Karpas-422 (cell line): Measurements from ENCODE around the gene ABCA10. TPM values are rescaled to one million over a fixed set of nuclear protein-coding genes. Genes with fewer than 3 reads are reported as not detected.
"Not testable (repeated sequence)": the region's sequence is repeated elsewhere in the genome, so short reads cannot be mapped to it uniquely, and the experiment has no call there.

ENCODE experiments used
- DNase-seq: peaks from one replicate; pipeline ENCODE4 v3.0.0-alpha.2; 2015
- H2AFZ ChIP-seq: fragments of 200-600 bp; sonication (generic); 2 replicates; pipeline ENCODE4 v1.6.1; 2014; ENCODE audit warnings: antibody characterized with exemption, low read length, mixed read lengths
- H3K27ac ChIP-seq: fragments of 200-600 bp; sonication (generic); 2 replicates; pipeline ENCODE4 v1.5.1; 2014; ENCODE audit warnings: mild to moderate bottlenecking, low read length, moderate library complexity
- H3K27me3 ChIP-seq: fragments of 200-600 bp; sonication (generic); 2 replicates; pipeline ENCODE4 v1.6.1; 2014; ENCODE audit warnings: low read length, mixed read lengths
- H3K36me3 ChIP-seq: fragments of 200-600 bp; sonication (generic); 2 replicates; pipeline ENCODE4 v1.6.1; 2014; ENCODE audit warnings: low read length, mixed read lengths; ENCODE audit not compliant: insufficient read depth
- H3K4me1 ChIP-seq: fragments of 200-600 bp; sonication (generic); 2 replicates; pipeline ENCODE4 v1.6.1; 2014; ENCODE audit warnings: mild to moderate bottlenecking, low read length, mixed read lengths
- H3K4me2 ChIP-seq: fragments of 200-600 bp; sonication (generic); 2 replicates; pipeline ENCODE4 v1.6.1; 2014; ENCODE audit warnings: low read length, low read depth, mild to moderate bottlenecking; ENCODE audit not compliant: poor library complexity, severe bottlenecking
- H3K4me3 ChIP-seq: fragments of 200-600 bp; sonication (generic); 2 replicates; pipeline ENCODE4 v1.5.1; 2014; ENCODE audit warnings: mild to moderate bottlenecking, antibody characterized with exemption, low read length, mixed read lengths
- H3K79me2 ChIP-seq: fragments of 200-600 bp; sonication (generic); 2 replicates; pipeline ENCODE4 v1.6.1; 2014; ENCODE audit warnings: mild to moderate bottlenecking, low read length, mixed read lengths
- H3K9ac ChIP-seq: fragments of 200-600 bp; sonication (generic); 2 replicates; pipeline ENCODE4 v1.6.0; 2014; ENCODE audit warnings: low read length
- H3K9me2 ChIP-seq: fragments of 200-600 bp; sonication (generic), shearing (Covaris generic); replicated peaks from 2 replicates; pipeline ENCODE4 v1.6.0; 2014; ENCODE audit warnings: mild to moderate bottlenecking, low read length, moderate library complexity; ENCODE audit not compliant: insufficient read depth
- H3K9me3 ChIP-seq: fragments of 300-700, 200-600 bp; sonication (generic); 2 replicates; pipeline ENCODE4 v1.6.1; 2014; ENCODE audit warnings: low read length, mixed read lengths
- H4K20me1 ChIP-seq: fragments of 200-600 bp; sonication (generic); 2 replicates; pipeline ENCODE4 v1.6.1; 2014; ENCODE audit warnings: mild to moderate bottlenecking, antibody characterized with exemption, low read length, low read depth; ENCODE audit not compliant: insufficient read depth
- total RNA-seq: library from RNA; depleted of rRNA; stranded (reverse); fragments of >200 nt; shearing (Covaris generic); gene quantifications from 2 replicates; pipeline ENCODE4 v1.2.3, GENCODE V29; 2014; ENCODE audit warnings: low replicate concordance

The ABCA10 gene
- total RNA-seq, 1 experiment from 2014 or later: 2.2 TPM

DNA sequence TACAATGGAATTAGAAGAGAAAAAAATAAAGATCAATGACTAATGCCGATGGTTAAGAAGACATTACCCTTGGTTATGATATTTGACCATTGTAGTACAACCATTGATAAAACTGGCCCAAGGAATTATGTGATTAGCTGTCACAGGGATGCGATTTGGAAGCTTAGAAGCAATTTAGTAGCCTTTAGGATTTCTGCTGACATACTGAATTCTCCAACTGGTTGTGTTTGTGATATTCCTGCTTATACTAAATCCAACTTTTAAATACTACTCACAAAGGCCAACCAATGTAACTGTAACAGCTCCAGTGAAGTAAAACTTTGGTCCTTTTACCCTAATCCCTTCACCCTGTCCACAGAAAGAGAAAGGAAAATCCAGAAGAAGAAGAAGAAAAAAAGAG, 55.5 kb downstream of the ABCA10 start:
- Histone ChIP-seq H3K9me2 (no peaks in the 10 kb centered on the region), H3K4me3 (no peak overlapping the region), H3K27me3 (no peaks in the 10 kb centered on the region), H3K4me1 (peaks cover 3% of the 10 kb centered on the region; the same call in 1 of the 2 replicates), H2AFZ (no peak overlapping the region), H3K79me2 (no peaks in the 10 kb centered on the region), H3K4me2 (no peak overlapping the region), H4K20me1 (no peaks in the 10 kb centered on the region), H3K9me3 (no peaks in the 10 kb centered on the region), H3K36me3 (no peaks in the 10 kb centered on the region), H3K9ac (no peak overlapping the region), H3K27ac (no peak overlapping the region)
- DNase-seq: no peak

DNA sequence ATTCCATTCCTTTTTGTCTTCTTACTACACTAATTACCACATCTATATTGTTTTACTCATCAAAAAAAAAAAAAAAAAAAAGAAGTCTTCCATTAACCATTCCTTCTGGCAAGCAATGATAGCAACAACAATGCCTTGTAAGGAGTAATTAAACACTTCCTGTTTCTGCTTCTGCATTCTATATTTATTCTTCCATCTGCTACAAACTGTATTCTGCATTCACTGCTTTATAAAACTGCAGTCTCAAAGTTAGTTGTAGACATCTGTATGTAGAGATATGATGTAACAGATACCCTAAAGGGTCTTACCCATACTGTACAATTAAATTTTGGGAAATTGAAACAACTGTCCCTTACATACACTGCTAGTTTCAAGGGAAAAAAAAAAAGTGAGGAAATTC, 58.2 kb downstream of the ABCA10 start:
- Histone ChIP-seq H3K4me1 (peaks cover 3% of the 10 kb centered on the region; the same call in 1 of the 2 replicates), H3K4me2 (no peak overlapping the region)
- DNase-seq: no peak

DNA sequence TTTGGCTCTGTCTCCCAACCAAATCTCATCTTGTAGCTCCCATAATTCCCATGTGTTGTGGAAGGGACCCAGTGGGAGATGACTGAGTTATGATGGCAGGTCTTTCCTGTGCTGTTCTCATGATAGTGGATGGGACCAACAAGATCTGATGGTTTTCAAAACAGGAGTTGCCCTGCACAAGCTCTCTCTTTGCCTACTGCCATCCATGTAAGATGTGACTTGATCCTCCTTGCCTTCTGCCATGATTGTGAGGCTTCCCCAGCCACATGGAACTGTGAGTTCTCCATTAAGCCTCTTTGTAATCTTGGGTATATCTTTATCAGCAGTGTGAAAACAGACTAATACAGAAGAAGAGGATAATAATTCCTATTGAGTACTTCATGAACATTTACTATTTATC, 60.0 kb downstream of the ABCA10 start:
- not testable (repeated sequence) for H4K20me1 ChIP-seq, H3K27me3 ChIP-seq, H3K9me2 ChIP-seq, H3K9ac ChIP-seq, H2AFZ ChIP-seq, H3K27ac ChIP-seq, H3K36me3 ChIP-seq, H3K9me3 ChIP-seq, H3K79me2 ChIP-seq, H3K4me2 ChIP-seq, H3K4me1 ChIP-seq, DNase-seq, H3K4me3 ChIP-seq

More for the DNA sequence above, 58.2 kb downstream of the ABCA10 start:
- no peak overlapping the region for H3K9ac ChIP-seq
- H3K36me3 ChIP-seq: no peaks in the 10 kb centered on the region
- H3K9me2 ChIP-seq: no peaks in the 10 kb centered on the region
- H3K4me3 ChIP-seq: no peak overlapping the region
- H3K27ac ChIP-seq: no peak overlapping the region
- no peaks in the 10 kb centered on the region for H3K9me3 ChIP-seq
- no peaks in the 10 kb centered on the region for H3K27me3 ChIP-seq
- no peaks in the 10 kb centered on the region for H4K20me1 ChIP-seq
- H3K79me2 ChIP-seq: no peaks in the 10 kb centered on the region
- no peak overlapping the region for H2AFZ ChIP-seq

DNA sequence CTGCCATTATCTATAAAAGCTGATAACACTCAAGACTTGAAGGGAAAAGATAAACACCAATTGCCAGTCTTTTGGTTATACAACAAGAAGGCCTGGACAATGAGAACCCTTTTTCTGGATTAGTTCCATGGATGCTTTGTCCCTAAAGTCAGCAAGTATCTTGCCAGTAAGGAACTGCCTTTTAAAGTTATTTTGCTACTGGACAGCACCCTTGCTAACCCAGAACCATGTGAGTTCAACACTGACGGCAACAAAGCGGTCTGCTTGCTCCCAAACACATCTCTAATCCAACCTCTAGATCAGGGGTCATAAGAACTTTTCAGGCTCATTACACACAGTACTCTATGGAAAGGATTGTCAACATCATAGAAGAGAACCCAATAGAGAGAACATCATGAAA, 61.7 kb downstream of the ABCA10 start:
- no peak overlapping the region for H3K4me3 ChIP-seq
- H2AFZ ChIP-seq: no peak overlapping the region
- no peak for DNase-seq
- no peak overlapping the region for H3K9ac ChIP-seq
- no peaks in the 10 kb centered on the region for H4K20me1 ChIP-seq
- no peaks in the 10 kb centered on the region for H3K79me2 ChIP-seq
- no peaks in the 10 kb centered on the region for H3K9me3 ChIP-seq
- no peak overlapping the region for H3K4me2 ChIP-seq
- no peak overlapping the region for H3K27ac ChIP-seq
- H3K36me3 ChIP-seq: no peaks in the 10 kb centered on the region
- H3K27me3 ChIP-seq: no peaks in the 10 kb centered on the region
- no peaks in the 10 kb centered on the region for H3K9me2 ChIP-seq
- peaks cover 3% of the 10 kb centered on the region; the same call in 1 of the 2 replicates for H3K4me1 ChIP-seq

DNA sequence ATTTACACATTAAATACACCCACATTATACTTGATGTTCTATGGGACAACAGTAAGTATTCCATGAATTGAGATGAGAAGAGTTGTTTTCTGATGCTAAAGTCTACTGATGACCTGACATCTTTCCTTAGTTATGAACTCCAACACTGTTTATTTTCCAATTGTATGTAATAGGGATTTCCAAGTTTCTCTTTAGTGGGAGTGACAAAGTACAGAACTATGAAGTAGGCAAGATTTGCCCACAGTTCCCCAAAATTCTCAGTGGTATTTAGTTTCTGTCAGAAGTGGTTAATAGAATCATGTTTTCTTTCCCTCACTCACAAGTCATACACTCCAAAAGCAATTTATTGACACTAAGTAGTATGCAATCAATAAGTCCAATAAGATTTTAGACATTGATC, 64.4 kb downstream of the ABCA10 start:
- no peaks in the 10 kb centered on the region for H3K9me3 ChIP-seq
- no peak overlapping the region for H3K9ac ChIP-seq
- H2AFZ ChIP-seq: no peak overlapping the region
- H3K4me3 ChIP-seq: no peak overlapping the region
- DNase-seq: no peak
- no peak overlapping the region for H3K4me2 ChIP-seq
- H3K79me2 ChIP-seq: no peaks in the 10 kb centered on the region
- H3K4me1 ChIP-seq: no peaks in the 10 kb centered on the region
- no peak overlapping the region for H3K27ac ChIP-seq
- no peaks in the 10 kb centered on the region for H4K20me1 ChIP-seq
- H3K36me3 ChIP-seq: no peaks in the 10 kb centered on the region
- H3K27me3 ChIP-seq: no peaks in the 10 kb centered on the region
- H3K9me2 ChIP-seq: no peaks in the 10 kb centered on the region

DNA sequence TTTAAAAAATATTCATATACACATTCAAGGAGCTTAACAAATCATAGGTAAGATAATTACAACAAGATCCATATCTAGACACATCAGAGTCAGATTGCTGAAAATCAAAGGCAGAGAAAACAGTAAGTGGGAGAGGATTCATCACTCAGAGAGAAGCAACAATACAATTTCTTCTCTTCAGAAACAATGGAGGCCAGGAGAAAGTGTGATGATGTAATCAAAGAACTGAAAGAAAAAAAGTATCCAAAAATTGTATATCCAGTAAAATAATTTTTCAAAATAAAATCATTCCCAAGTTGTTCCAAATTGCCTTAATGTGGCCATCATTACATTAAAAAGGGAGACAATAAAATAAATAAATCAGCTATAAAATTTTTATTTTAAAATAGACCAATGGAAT, 69.2 kb downstream of the ABCA10 start:
- no peaks in the 10 kb centered on the region for H3K9me2 ChIP-seq
- H3K9ac ChIP-seq: no peak overlapping the region
- H3K4me1 ChIP-seq: no peaks in the 10 kb centered on the region
- no peak overlapping the region for H3K27ac ChIP-seq
- H3K9me3 ChIP-seq: no peaks in the 10 kb centered on the region
- H3K79me2 ChIP-seq: no peaks in the 10 kb centered on the region
- H3K4me2 ChIP-seq: no peak overlapping the region
- no peaks in the 10 kb centered on the region for H3K27me3 ChIP-seq
- DNase-seq: no peak
- H2AFZ ChIP-seq: no peak overlapping the region
- H3K36me3 ChIP-seq: no peaks in the 10 kb centered on the region
- H4K20me1 ChIP-seq: no peaks in the 10 kb centered on the region
- H3K4me3 ChIP-seq: no peak overlapping the region

DNA sequence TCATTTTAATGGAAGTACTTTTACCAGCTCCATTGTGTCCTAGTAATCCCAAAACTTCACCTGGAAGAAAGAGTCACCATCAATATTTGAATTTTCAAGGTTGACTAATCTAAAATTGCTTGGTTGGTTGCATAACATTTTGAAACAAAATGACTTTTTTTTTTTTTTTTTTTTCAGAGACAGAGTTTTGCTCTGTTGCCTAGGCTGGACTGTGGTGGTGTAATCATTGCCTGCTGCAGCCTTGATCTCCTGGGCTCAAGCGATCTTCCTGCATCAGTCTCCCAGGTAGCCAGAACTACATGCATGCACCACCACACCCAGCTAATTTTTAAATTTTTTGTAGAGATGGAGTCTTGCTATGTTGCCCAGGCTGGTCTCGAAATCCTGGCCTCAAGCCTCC, 74.4 kb downstream of the ABCA10 start:
- Histone ChIP-seq H3K4me1 (no peaks in the 10 kb centered on the region), H3K27me3 (no peaks in the 10 kb centered on the region), H3K9me3 (no peaks in the 10 kb centered on the region), H2AFZ (no peak overlapping the region), H3K36me3 (no peaks in the 10 kb centered on the region), H3K9ac (no peak overlapping the region), H4K20me1 (no peaks in the 10 kb centered on the region), H3K4me2 (no peak overlapping the region), H3K79me2 (no peaks in the 10 kb centered on the region), H3K27ac (no peak overlapping the region), H3K9me2 (no peaks in the 10 kb centered on the region), H3K4me3 (no peak overlapping the region)
- no peak for DNase-seq

DNA sequence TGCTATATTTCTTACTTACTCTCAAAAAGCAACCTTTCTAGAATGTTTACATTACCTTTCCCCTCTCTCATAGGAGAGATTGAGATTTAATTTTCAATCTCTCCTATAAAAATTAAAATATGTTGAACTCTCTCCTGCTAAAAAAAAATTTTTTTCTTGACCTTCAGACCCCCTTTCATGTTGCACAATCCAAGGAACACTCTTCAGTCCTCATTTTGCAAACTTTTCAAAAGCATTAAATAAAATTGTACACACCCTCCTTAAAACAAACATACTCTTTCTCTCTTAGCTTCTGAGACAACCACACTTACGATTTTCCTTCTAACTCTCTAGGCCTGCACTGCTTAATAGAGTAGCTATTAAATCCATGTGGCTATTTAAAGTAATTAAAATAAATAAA, 78.3 kb downstream of the ABCA10 start:
- no peak overlapping the region for H3K27ac ChIP-seq
- no peaks in the 10 kb centered on the region for H3K36me3 ChIP-seq
- H2AFZ ChIP-seq: no peak overlapping the region
- H3K9me3 ChIP-seq: no peaks in the 10 kb centered on the region
- no peaks in the 10 kb centered on the region for H3K27me3 ChIP-seq
- no peak overlapping the region for H3K9ac ChIP-seq
- no peak for DNase-seq
- no peak overlapping the region for H3K4me2 ChIP-seq
- no peaks in the 10 kb centered on the region for H3K4me1 ChIP-seq
- H3K79me2 ChIP-seq: no peaks in the 10 kb centered on the region
- H3K9me2 ChIP-seq: no peaks in the 10 kb centered on the region
- H3K4me3 ChIP-seq: no peak overlapping the region
- H4K20me1 ChIP-seq: no peaks in the 10 kb centered on the region

DNA sequence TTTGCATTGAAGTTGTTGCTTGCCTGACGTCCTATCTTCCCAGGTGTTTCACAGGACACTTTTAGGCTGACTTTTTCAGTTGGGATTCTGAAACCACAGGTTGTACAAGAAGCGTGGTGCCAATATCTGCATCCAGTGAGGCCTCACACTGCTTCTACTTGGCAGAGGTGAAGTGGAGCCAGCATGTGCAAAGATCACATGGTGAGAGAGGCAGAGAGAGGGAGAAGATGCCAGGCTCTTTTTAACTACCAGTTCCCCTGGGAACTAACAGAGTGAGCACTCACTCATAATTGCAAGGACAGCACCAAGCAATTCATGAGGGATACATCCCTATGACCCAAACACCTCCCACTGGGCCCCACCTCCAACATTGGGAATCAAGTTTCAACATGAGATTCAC, 81.2 kb downstream of the ABCA10 start:
- no peaks in the 10 kb centered on the region for H3K79me2 ChIP-seq
- no peak overlapping the region for H3K4me2 ChIP-seq
- H3K9me2 ChIP-seq: no peaks in the 10 kb centered on the region
- no peaks in the 10 kb centered on the region for H3K27me3 ChIP-seq
- H3K4me3 ChIP-seq: no peak overlapping the region
- DNase-seq: no peak
- no peaks in the 10 kb centered on the region for H3K9me3 ChIP-seq
- no peak overlapping the region for H2AFZ ChIP-seq
- H3K36me3 ChIP-seq: no peaks in the 10 kb centered on the region
- no peak overlapping the region for H3K9ac ChIP-seq
- no peak overlapping the region for H3K27ac ChIP-seq
- no peaks in the 10 kb centered on the region for H4K20me1 ChIP-seq
- H3K4me1 ChIP-seq: no peaks in the 10 kb centered on the region
